CD4-positive, alpha-beta T cell (primary cell): ENCODE measurements around the gene TTC21A. TPM values are rescaled to one million over a fixed set of nuclear protein-coding genes. Genes with fewer than 3 reads are reported as not detected.

Source experiments
- ATAC-seq: fragments of 200-7000 bp; cut with Tn5 transposase; one replicate; pipeline ENCODE4 v1.10.0; 2022; ENCODE audit warnings: mild to moderate bottlenecking; ENCODE audit not compliant: poor library complexity
- CTCF ChIA-PET: fragments of 350-600 bp; sonication (Branson Sonifier 250); formaldehyde crosslinking; loops from one replicate; lab custom pipeline; 2021; ENCODE audit warnings: antibody characterized with exemption, inconsistent platforms; lab: Charles Lee
- POLR2A ChIA-PET: fragments of 350-600 bp; sonication (Branson Sonifier 250); formaldehyde crosslinking; loops from one replicate; lab custom pipeline; 2021; ENCODE audit warnings: antibody characterized with exemption, inconsistent platforms; lab: Charles Lee
- DNase-seq, 14 experiments: peaks; one replicate each; pipeline ENCODE4 v3.0.0-alpha.2; 2013 to 2020; ENCODE audit warnings: mixed read lengths in 2 of 14
- H3K27ac ChIP-seq, 2 donors: one replicate each; pipeline versions ENCODE4 v1.5.1 to v1.7.0; 2013; ENCODE audit warnings: low read length in 2 of 2, low read depth in 1 of 2, mild to moderate bottlenecking in 1 of 2
- H3K27me3 ChIP-seq, 2 experiments: 1 replicate in 1 of 2; 2 replicates in 1 of 2; pipeline versions ENCODE4 v1.6.1 to v1.7.0; 2013; ENCODE audit warnings: low read length in 2 of 2, control low read depth in 1 of 2, mild to moderate bottlenecking in 1 of 2, moderate library complexity in 1 of 2; ENCODE audit not compliant: insufficient read depth in 2 of 2, control insufficient read depth in 1 of 2
- H3K36me3 ChIP-seq: one replicate; pipeline ENCODE4 v1.6.1; 2013; ENCODE audit warnings: low read length, control low read depth; ENCODE audit not compliant: insufficient read depth
- H3K4me1 ChIP-seq: one replicate; pipeline ENCODE4 v1.6.1; 2013; ENCODE audit warnings: low read length, control low read depth; ENCODE audit not compliant: insufficient read depth
- H3K4me3 ChIP-seq: one replicate; pipeline ENCODE4 v1.5.1; 2013; ENCODE audit warnings: mild to moderate bottlenecking, low read length, moderate library complexity
- H3K9me3 ChIP-seq, 2 experiments: 1 replicate in 1 of 2; 2 replicates in 1 of 2; pipeline versions ENCODE4 v1.6.1 to v1.7.0; 2013; ENCODE audit warnings: low read length in 2 of 2, mild to moderate bottlenecking in 2 of 2, control low read depth in 1 of 2, moderate library complexity in 1 of 2; ENCODE audit not compliant: control insufficient read depth in 1 of 2, insufficient read depth in 1 of 2
- H3K27ac Mint-ChIP-seq: one replicate; pipeline ENCODE4 v1.8.0; 2020; ENCODE audit warnings: mixed read lengths
- H3K27me3 Mint-ChIP-seq: one replicate; pipeline ENCODE4 v1.8.0; 2021; ENCODE audit warnings: mixed read lengths
- H3K36me3 Mint-ChIP-seq: one replicate; pipeline ENCODE4 v1.8.0; 2021; ENCODE audit warnings: low read depth, mixed read lengths
- H3K4me1 Mint-ChIP-seq: one replicate; pipeline ENCODE4 v1.8.0; 2021; ENCODE audit warnings: low read depth, mixed read lengths
- H3K4me3 Mint-ChIP-seq: one replicate; pipeline ENCODE4 v1.8.0; 2020; ENCODE audit warnings: mild to moderate bottlenecking, mixed read lengths
- H3K9me3 Mint-ChIP-seq: one replicate; pipeline ENCODE4 v1.8.0; 2020; ENCODE audit warnings: mixed read lengths
- CTCF ChIP-seq: fragments of 200-600 bp; IDR thresholded peaks from one replicate; pipeline ENCODE4 v1.8.0; 2022; ENCODE audit warnings: antibody characterized with exemption, mild to moderate bottlenecking
- intact Hi-C, 2 experiments: fragments of 100-400 bp; cut with DNase I in 1 of 2; cut with micrococcal nuclease in 1 of 2; formaldehyde crosslinking; loops; one replicate each; pipeline versions ENCODE4 v1.15.1 to v1.9.0; 2023 to 2025; cut with DNase I, micrococcal nuclease
- total RNA-seq, 174 experiments: library from RNA in 2 of 174; stranded (reverse) in 2 of 174; gene quantifications; one replicate each; pipeline ENCODE4 v1.2.3 and lab custom pipeline; 2021 to 2026

Gene TTC21A
- total RNA-seq, 2 experiments from 2014 or later = 4.1 to 5.2 TPM

DNA sequence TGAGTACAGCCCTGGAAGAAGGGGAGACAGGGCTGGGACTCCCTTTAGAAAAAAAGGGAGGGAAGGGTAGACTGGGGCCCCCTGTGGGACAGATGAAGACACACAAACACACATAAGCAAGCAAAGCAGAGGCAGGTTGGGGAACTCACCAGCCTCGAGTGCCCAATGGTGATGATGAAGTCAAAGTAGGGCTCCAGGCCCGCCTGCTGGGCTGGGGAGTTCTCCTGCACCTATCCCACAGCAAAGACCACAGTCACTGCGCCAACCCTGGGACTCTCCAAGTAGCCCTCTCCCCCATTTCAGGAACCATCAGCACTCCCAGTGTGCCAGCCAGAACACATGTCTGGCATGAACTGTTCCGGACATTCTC is 4.2 kb upstream of the TTC21A start:
- no peak for ATAC-seq
- Mint-ChIP-seq H3K27me3 (no peaks in the 10 kb centered on the region), H3K9me3 (no peaks in the 10 kb centered on the region), H3K36me3 (peaks cover 28% of the 10 kb centered on the region), H3K4me1 (peaks cover 57% of the 10 kb centered on the region), H3K27ac (peak overlapping the region; percentile 61), H3K4me3 (peak overlapping the region; percentile 18)
- peaks cover 54% of the 10 kb centered on the region for H3K4me1 ChIP-seq
- POLR2A ChIA-PET = no interaction called here
- H3K27me3 ChIP-seq = no peaks in the 10 kb centered on the region
- peak in 2 of 14 experiments; percentile 29 to 46 for DNase-seq
- H3K36me3 ChIP-seq = peaks cover 28% of the 10 kb centered on the region
- intact Hi-C loops = loop anchor here in 1 of 2 experiments (5.0 kb wide), 1 partner anchor 274 kb away; no protein-coding TSS in a partner anchor
- CTCF ChIA-PET = interaction anchor here (4.8 kb wide), 1 partner anchor 185 kb away, joined by 24 read pairs; no protein-coding TSS in a partner anchor
- H3K27ac ChIP-seq = peak overlapping the region in 1 of 2 donors; percentile 41
- TF ChIP-seq CTCF = no peak
- H3K4me3 ChIP-seq = no peak overlapping the region
- no peaks in the 10 kb centered on the region for H3K9me3 ChIP-seq

DNA sequence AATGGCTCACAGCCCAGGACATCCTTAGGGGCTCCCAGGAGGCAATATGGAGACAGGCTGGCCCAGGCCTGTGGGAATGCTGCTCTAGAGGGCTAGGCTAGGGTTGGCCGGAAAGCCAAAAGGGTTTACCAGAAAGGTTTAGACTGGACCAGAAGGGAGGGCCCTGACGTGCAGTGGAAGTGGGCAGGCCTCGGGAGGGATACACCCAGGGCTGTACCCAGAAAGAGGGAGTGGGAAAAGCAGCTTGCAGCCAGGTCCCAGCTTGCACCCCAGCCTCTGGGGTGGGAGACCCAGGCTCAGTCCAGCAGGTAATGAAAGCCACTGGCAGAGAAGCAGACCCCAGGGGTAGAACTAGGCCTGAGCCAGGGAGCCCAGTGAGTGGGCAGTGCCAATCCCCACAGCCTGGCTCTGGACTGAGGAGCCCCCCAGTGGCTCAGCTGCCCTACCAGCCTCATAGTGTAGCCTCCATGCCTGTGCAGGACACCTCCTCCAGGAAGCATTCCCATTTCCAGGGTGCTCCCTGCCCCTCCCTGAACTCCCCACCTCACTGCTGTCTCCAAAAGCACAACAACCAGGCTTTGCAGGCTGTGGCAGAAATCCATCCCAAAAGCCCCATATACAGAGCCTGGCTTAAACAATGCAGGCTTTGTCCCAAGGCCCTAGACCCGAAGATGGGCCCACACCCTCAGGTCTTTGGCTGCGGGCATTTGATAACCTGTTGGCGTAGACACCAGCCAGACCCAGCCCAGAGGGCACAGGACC is 3.5 kb upstream of the TTC21A start:
- Histone ChIP-seq H3K36me3 (peaks cover 21% of the 10 kb centered on the region), H3K27me3 (no peaks in the 10 kb centered on the region), H3K4me3 (no peak overlapping the region), H3K27ac (peak overlapping the region in 1 of 2 donors; percentile 34), H3K9me3 (no peaks in the 10 kb centered on the region), H3K4me1 (peaks cover 60% of the 10 kb centered on the region)
- DNase-seq (no peak), ATAC-seq (no peak)
- peaks cover 26% of the 10 kb centered on the region for H3K36me3 Mint-ChIP-seq
- peak overlapping the region; percentile 61 for H3K27ac Mint-ChIP-seq
- H3K9me3 Mint-ChIP-seq = no peaks in the 10 kb centered on the region
- no peaks in the 10 kb centered on the region for H3K27me3 Mint-ChIP-seq
- CTCF ChIA-PET = interaction anchor here (4.8 kb wide), 1 partner anchor 184 kb away, joined by 24 read pairs; no protein-coding TSS in a partner anchor
- H3K4me1 Mint-ChIP-seq = peaks cover 64% of the 10 kb centered on the region
- no peak for TF ChIP-seq CTCF
- H3K4me3 Mint-ChIP-seq = peak overlapping the region; percentile 8
- POLR2A ChIA-PET = no interaction called here
- intact Hi-C loops = loop anchor here (2.0 to 5.0 kb wide), 2 partner anchors 51 to 273 kb away; partner anchors contain the start of gene WDR48 (in 1 of the 2)

- DNase-seq = peak in 3 of 14 experiments; percentile 26 to 67 (median 37)
- CTCF ChIA-PET = interaction anchor here (1.1 to 4.8 kb wide), 2 partner anchors 183 to 186 kb away, joined by 5 to 24 read pairs; no protein-coding TSS in a partner anchor
- Mint-ChIP-seq H3K27me3 (no peaks in the 10 kb centered on the region), H3K4me1 (peaks cover 66% of the 10 kb centered on the region), H3K27ac (peak overlapping the region; percentile 61), H3K9me3 (no peaks in the 10 kb centered on the region), H3K36me3 (peaks cover 17% of the 10 kb centered on the region), H3K4me3 (peak overlapping the region; percentile 83)
- Histone ChIP-seq H3K9me3 (no peaks in the 10 kb centered on the region), H3K27ac (no peak overlapping the region), H3K27me3 (no peaks in the 10 kb centered on the region), H3K36me3 (peaks cover 11% of the 10 kb centered on the region), H3K4me1 (peaks cover 63% of the 10 kb centered on the region), H3K4me3 (no peak overlapping the region)
- ATAC-seq = no peak
- POLR2A ChIA-PET = interaction anchor here (0.7 to 1.3 kb wide), 2 partner anchors 53 to 271 kb away, joined by 3 read pairs; no protein-coding TSS in a partner anchor
- intact Hi-C loops = loop anchor here (2.0 to 5.0 kb wide), 3 partner anchors 52 to 277 kb away; partner anchors contain the start of genes SLC25A38 (in 1 of the 2) and WDR48 (in 1 of the 2)
- TF ChIP-seq CTCF = no peak
Measured at GRCh38 chr3:39104961-39105686, 2.4 kb upstream of the TTC21A start.
